ENCODE data around the gene MAX.
"Not testable (repeated sequence)": the region's sequence is repeated elsewhere in the genome, so short reads cannot be mapped to it uniquely, and the experiment has no call there.

DNA sequence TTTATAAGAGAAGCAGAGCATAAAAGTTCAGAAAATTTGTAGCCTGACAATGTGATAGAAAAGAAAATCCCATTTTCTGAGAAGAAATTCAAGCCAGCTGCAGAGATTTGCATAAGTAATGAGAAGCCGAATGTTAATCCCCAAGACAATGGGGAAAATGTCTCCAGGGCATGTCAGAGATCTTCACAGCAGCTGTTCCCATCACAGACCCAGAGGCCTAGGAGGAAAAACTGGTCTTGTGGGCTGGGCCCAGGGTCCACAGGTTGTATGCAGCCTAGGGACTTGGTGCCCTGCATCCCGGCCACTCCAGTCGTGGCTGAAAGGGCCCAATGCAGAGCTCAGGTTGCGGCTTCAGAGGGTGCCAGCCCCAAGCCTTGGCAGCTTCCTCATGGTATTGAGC, 15.6 kb downstream of the MAX start:
- TF ChIP-seq, protein P1, sequence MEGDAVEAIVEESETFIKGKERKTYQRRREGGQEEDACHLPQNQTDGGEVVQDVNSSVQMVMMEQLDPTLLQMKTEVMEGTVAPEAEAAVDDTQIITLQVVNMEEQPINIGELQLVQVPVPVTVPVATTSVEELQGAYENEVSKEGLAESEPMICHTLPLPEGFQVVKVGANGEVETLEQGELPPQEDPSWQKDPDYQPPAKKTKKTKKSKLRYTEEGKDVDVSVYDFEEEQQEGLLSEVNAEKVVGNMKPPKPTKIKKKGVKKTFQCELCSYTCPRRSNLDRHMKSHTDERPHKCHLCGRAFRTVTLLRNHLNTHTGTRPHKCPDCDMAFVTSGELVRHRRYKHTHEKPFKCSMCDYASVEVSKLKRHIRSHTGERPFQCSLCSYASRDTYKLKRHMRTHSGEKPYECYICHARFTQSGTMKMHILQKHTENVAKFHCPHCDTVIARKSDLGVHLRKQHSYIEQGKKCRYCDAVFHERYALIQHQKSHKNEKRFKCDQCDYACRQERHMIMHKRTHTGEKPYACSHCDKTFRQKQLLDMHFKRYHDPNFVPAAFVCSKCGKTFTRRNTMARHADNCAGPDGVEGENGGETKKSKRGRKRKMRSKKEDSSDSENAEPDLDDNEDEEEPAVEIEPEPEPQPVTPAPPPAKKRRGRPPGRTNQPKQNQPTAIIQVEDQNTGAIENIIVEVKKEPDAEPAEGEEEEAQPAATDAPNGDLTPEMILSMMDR (IDR thresholded peaks at IDR 0.05) = not testable (repeated sequence)
- TF ChIP-seq POLR2A (IDR thresholded peaks at IDR 0.05) = not testable (repeated sequence)
